ENCODE measurements around the gene DDX60.
A peak's percentile ranks its signal among the peaks of the same experiment; 100 is the strongest.

Gene DDX60

GRCh38 chr4:168199260-168199957, 119.1 kb downstream of the DDX60 start:
- no peak for FAIRE-seq

- no peak for FAIRE-seq
Measured at GRCh38 chr4:168197926-168198325, 120.6 kb downstream of the DDX60 start.

DNA sequence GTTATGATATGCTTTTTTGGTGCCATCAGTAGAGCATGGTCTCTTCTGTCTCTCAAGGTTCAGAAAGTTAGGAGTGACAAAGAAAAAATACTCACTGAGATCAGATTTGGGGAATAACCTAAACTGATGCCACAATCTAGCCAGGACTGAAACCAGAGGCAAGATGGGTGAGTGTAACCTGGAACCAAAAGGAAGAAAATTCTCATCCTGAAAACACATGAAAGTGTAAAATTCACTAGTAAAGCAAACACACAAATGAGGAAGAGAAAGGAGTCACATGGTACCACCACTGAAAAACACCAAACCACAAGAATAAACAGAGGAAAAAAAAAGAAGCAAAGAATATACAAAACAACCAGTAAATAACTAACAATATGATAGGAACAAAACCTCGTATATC, 129.8 kb downstream of the DDX60 start:
- no peak for FAIRE-seq

- FAIRE-seq: peak; percentile 96
Measured at GRCh38 chr4:168183717-168184571, 134.6 kb downstream of the DDX60 start.

GRCh38 chr4:168177546-168178149, 140.9 kb downstream of the DDX60 start:
- FAIRE-seq: no peak

- no peak for FAIRE-seq
Measured at GRCh38 chr4:168174308-168174707, 144.2 kb downstream of the DDX60 start.

GRCh38 chr4:168167714-168168284, 150.8 kb downstream of the DDX60 start:
- no peak for FAIRE-seq

Data from A204.1 (cell line).